GM23338 (cell line): ENCODE results near the gene NOVA2. TPM values are rescaled to one million over a fixed set of nuclear protein-coding genes. Genes with fewer than 3 reads are reported as not detected.

Experiments
- ATAC-seq: fragments of 200-7000 bp; cut with Tn5 transposase; 3 replicates; pipeline ENCODE4 v1.9.1; 2020
- DNase-seq: peaks from one replicate; pipeline ENCODE4 v3.0.0-alpha.2; 2015; ENCODE audit warnings: low spot score
- H2AFZ ChIP-seq: fragments of 200-600 bp; sonication (generic); 2 replicates; pipeline ENCODE4 v1.8.0; 2016; ENCODE audit warnings: antibody characterized with exemption, mild to moderate bottlenecking, moderate library complexity
- H3F3A ChIP-seq: fragments of 200-600 bp; sonication (generic); replicated peaks from 2 replicates; pipeline ENCODE4 v1.8.0; 2017; ENCODE audit warnings: antibody characterized with exemption, mixed run types, low read depth
- H3K27ac ChIP-seq: fragments of 200-600 bp; sonication (generic); 2 replicates; pipeline ENCODE4 v1.6.1; 2016; ENCODE audit warnings: low read depth
- H3K27me3 ChIP-seq: fragments of 200-600 bp; sonication (generic); 2 replicates; pipeline ENCODE4 v1.8.0; 2016; ENCODE audit warnings: mild to moderate bottlenecking, mixed run types, moderate library complexity; ENCODE audit not compliant: insufficient read depth
- H3K36me3 ChIP-seq: fragments of 200-600 bp; sonication (generic); 2 replicates; pipeline ENCODE4 v1.8.0; 2016; ENCODE audit warnings: mild to moderate bottlenecking; ENCODE audit not compliant: insufficient read depth
- H3K4me1 ChIP-seq: fragments of 200-600 bp; sonication (generic); 2 replicates; pipeline ENCODE4 v1.8.0; 2016; ENCODE audit warnings: mild to moderate bottlenecking, moderate library complexity; ENCODE audit not compliant: insufficient read depth
- H3K4me2 ChIP-seq: fragments of 200-600 bp; sonication (generic); 2 replicates; pipeline ENCODE4 v1.7.1; 2017; ENCODE audit warnings: mixed run types
- H3K4me3 ChIP-seq: fragments of 200-600 bp; sonication (generic); 2 replicates; pipeline ENCODE4 v1.6.1; 2016; ENCODE audit warnings: mixed run types
- H3K79me2 ChIP-seq: fragments of 200-600 bp; sonication (generic); replicated peaks from 2 replicates; pipeline ENCODE4 v1.8.0; 2017; ENCODE audit warnings: mild to moderate bottlenecking; ENCODE audit not compliant: insufficient read depth
- H3K9me2 ChIP-seq: fragments of 200-600 bp; sonication (generic); 2 replicates; pipeline ENCODE4 v1.8.0; 2017; ENCODE audit not compliant: insufficient read depth
- H4K20me1 ChIP-seq: fragments of 200-600 bp; sonication (generic); replicated peaks from 2 replicates; pipeline ENCODE4 v1.8.0; 2017; ENCODE audit warnings: mild to moderate bottlenecking; ENCODE audit not compliant: insufficient read depth
- H3K27ac Mint-ChIP-seq: 2 replicates; pipeline ENCODE4 v1.8.0; 2020; ENCODE audit warnings: inconsistent platforms, mild to moderate bottlenecking, moderate library complexity, mixed read lengths
- H3K27me3 Mint-ChIP-seq: 3 replicates; pipeline ENCODE4 v1.8.0; 2022; ENCODE audit warnings: low read depth, mild to moderate bottlenecking, moderate library complexity, mixed read lengths, inconsistent platforms; ENCODE audit not compliant: insufficient read depth, poor library complexity
- H3K36me3 Mint-ChIP-seq: 3 replicates; pipeline ENCODE4 v1.8.0; 2021; ENCODE audit warnings: low read depth, mild to moderate bottlenecking, inconsistent platforms, moderate library complexity, mixed read lengths
- H3K4me1 Mint-ChIP-seq: 3 replicates; pipeline ENCODE4 v1.8.0; 2020; ENCODE audit warnings: mild to moderate bottlenecking, inconsistent platforms, mixed read lengths
- H3K4me3 Mint-ChIP-seq: 3 replicates; pipeline ENCODE4 v1.8.0; 2021; ENCODE audit warnings: moderate library complexity, mild to moderate bottlenecking, inconsistent platforms, mixed read lengths
- H3K9me3 Mint-ChIP-seq: 3 replicates; pipeline ENCODE4 v1.8.0; 2020; ENCODE audit warnings: moderate library complexity, mild to moderate bottlenecking, inconsistent platforms, mixed read lengths
- CREB1 ChIP-seq: fragments of 250-450 bp; sonication (Bioruptor Pico); IDR thresholded peaks from 2 replicates; pipeline ENCODE4 v1.5.0; 2020; ENCODE audit warnings: low read depth, mild to moderate bottlenecking, moderate library complexity
- EZH2phosphoT487 ChIP-seq: fragments of 200-600 bp; sonication (generic); IDR thresholded peaks from one replicate; pipeline ENCODE4 v1.8.1; 2018; ENCODE audit warnings: antibody characterized with exemption; ENCODE audit not compliant: unreplicated experiment
- JUNB ChIP-seq: IDR thresholded peaks from one replicate; pipeline ENCODE4 v1.6.1; 2016; ENCODE audit warnings: antibody characterized with exemption; ENCODE audit not compliant: unreplicated experiment
- NANOG ChIP-seq: IDR thresholded peaks from 2 replicates; pipeline ENCODE4 v1.6.1; 2016; ENCODE audit warnings: antibody characterized with exemption, borderline replicate concordance
- POLR2AphosphoS5 ChIP-seq: IDR thresholded peaks from 2 replicates; pipeline ENCODE4 v1.6.1; 2016; ENCODE audit warnings: antibody characterized with exemption, low read depth
- STAT1 ChIP-seq: IDR thresholded peaks from one replicate; pipeline ENCODE4 v1.6.1; 2016; ENCODE audit warnings: antibody characterized with exemption; ENCODE audit not compliant: unreplicated experiment
- ZNF114 ChIP-seq: fragments of 250-450 bp; sonication (Bioruptor Pico); IDR thresholded peaks from 2 replicates; pipeline ENCODE4 v1.5.0; 2020; ENCODE audit warnings: mild to moderate bottlenecking, moderate library complexity
- ZNF331 ChIP-seq: fragments of 250-450 bp; sonication (Bioruptor Pico); IDR thresholded peaks from 2 replicates; pipeline ENCODE4 v1.5.0; 2020; ENCODE audit warnings: low read depth, mild to moderate bottlenecking, moderate library complexity
- polyA plus RNA-seq: library from polyadenylated mRNA; unstranded; fragments of >200 nt; fragmentation: Nextera tagmentation; extraction: Ambion mirVana; gene quantifications from 2 replicates; pipeline ENCODE4 v1.2.1, GENCODE V29; 2016
- total RNA-seq: library from RNA; depleted of rRNA; stranded (reverse); fragments of >200 nt; shearing (Covaris generic); gene quantifications from 2 replicates; pipeline ENCODE4 v1.2.3, GENCODE V29; 2014
- TF ChIP-seq, protein P1 (sequence below): IDR thresholded peaks from one replicate; pipeline ENCODE4 v1.6.1; 2018; ENCODE audit warnings: antibody characterized with exemption; ENCODE audit not compliant: unreplicated experiment
- TF ChIP-seq, protein P2 (sequence below): IDR thresholded peaks from 2 replicates; pipeline ENCODE4 v1.6.1; 2016; ENCODE audit warnings: antibody characterized with exemption
- TF ChIP-seq, protein P3 (sequence below): fragments of 250-450 bp; sonication (Bioruptor Pico); IDR thresholded peaks from 2 replicates; pipeline ENCODE4 v1.5.0; 2020; ENCODE audit warnings: mild to moderate bottlenecking, moderate library complexity

Gene NOVA2
- total and polyA plus RNA-seq, 2 experiments from 2014 or later, result 5.1 to 13.7 TPM

DNA sequence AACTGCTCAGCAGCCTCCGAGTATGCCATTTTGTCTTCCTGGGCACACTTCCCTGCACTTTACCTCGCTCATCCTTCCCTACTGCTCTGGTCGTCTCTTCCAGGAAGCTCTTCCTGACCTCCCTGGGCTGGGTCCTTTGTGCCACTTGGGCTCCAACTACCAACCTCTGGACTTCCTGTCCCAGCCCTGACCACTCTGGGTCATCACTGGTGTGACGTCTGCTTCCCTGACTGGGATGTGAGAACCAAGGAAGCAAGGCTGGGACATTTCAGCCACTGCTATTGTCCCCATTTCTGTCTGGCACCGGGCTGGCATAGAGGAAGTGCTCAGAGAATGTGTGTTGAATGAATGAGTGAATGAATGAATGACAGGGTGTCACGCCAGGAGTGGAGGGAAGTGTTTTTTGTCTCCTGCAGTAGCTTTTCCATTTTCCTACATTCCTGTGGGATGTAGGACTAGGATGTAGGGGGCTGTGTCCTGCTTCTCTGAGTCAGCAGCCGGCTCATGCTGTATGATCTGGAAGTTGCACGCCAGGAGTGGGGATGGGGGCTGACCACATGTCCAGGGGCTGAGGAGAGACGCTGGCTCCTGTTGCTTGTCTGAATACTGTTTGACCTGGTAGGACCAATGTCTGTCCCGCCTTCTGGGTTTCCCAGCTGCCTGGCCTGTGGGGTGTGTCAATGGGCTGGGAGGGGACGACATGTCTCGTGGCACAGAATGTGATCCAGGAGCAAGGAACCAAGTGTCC, 14.7 kb downstream of the NOVA2 start (continued):
- TF ChIP-seq, protein P1, sequence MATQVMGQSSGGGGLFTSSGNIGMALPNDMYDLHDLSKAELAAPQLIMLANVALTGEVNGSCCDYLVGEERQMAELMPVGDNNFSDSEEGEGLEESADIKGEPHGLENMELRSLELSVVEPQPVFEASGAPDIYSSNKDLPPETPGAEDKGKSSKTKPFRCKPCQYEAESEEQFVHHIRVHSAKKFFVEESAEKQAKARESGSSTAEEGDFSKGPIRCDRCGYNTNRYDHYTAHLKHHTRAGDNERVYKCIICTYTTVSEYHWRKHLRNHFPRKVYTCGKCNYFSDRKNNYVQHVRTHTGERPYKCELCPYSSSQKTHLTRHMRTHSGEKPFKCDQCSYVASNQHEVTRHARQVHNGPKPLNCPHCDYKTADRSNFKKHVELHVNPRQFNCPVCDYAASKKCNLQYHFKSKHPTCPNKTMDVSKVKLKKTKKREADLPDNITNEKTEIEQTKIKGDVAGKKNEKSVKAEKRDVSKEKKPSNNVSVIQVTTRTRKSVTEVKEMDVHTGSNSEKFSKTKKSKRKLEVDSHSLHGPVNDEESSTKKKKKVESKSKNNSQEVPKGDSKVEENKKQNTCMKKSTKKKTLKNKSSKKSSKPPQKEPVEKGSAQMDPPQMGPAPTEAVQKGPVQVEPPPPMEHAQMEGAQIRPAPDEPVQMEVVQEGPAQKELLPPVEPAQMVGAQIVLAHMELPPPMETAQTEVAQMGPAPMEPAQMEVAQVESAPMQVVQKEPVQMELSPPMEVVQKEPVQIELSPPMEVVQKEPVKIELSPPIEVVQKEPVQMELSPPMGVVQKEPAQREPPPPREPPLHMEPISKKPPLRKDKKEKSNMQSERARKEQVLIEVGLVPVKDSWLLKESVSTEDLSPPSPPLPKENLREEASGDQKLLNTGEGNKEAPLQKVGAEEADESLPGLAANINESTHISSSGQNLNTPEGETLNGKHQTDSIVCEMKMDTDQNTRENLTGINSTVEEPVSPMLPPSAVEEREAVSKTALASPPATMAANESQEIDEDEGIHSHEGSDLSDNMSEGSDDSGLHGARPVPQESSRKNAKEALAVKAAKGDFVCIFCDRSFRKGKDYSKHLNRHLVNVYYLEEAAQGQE, result no peak
- TF ChIP-seq, protein P2, sequence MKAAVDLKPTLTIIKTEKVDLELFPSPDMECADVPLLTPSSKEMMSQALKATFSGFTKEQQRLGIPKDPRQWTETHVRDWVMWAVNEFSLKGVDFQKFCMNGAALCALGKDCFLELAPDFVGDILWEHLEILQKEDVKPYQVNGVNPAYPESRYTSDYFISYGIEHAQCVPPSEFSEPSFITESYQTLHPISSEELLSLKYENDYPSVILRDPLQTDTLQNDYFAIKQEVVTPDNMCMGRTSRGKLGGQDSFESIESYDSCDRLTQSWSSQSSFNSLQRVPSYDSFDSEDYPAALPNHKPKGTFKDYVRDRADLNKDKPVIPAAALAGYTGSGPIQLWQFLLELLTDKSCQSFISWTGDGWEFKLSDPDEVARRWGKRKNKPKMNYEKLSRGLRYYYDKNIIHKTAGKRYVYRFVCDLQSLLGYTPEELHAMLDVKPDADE, result no peak
- TF ChIP-seq POLR2AphosphoS5, result no peak
- no peak for TF ChIP-seq STAT1
- TF ChIP-seq JUNB, result no peak
- no peak for TF ChIP-seq EZH2phosphoT487
- TF ChIP-seq ZNF331 (CRISPR knock-in tag), result no peak
- TF ChIP-seq ZNF114, result no peak
- TF ChIP-seq NANOG, result no peak
- no peak for TF ChIP-seq CREB1 (CRISPR knock-in tag)

DNA sequence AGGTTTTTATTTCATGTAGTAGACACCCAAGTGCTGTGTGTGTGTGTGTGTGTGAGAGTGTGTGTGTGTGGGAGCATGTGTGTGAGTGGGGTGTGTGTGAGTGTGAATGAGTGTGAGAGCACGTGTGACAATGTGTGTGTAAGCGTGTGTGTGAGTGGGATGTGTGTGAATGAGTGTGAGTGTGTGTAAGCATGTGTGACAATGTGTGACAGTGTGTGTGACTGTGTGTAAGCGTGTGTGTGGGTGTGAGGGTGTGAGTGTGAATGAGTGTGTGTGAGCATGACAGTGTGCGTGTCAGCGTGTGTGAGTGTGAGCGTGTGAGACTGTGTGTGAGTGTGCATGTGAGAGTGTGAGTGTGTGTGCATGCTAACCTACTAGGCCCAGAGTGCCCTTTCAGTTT, 15.3 kb downstream of the NOVA2 start:
- Histone ChIP-seq H3K9me2 (peaks cover 5% of the 10 kb centered on the region; the same call in 1 of the 2 replicates), H3K36me3 (no peaks in the 10 kb centered on the region), H3K79me2 (no peaks in the 10 kb centered on the region), H3K27ac (no peak overlapping the region), H3K4me2 (no peak overlapping the region), H2AFZ (no peak overlapping the region), H3K4me1 (peaks cover 10% of the 10 kb centered on the region), H3K27me3 (no peaks in the 10 kb centered on the region), H3K4me3 (no peak overlapping the region), H3F3A (peaks cover 7% of the 10 kb centered on the region; the same call in 1 of the 2 replicates), H4K20me1 (no peaks in the 10 kb centered on the region; the same call in 1 of the 2 replicates)
- ATAC-seq (no peak), DNase-seq (no peak)
- Mint-ChIP-seq H3K4me3 (no peak overlapping the region), H3K9me3 (no peaks in the 10 kb centered on the region), H3K36me3 (peaks cover 10% of the 10 kb centered on the region), H3K4me1 (peaks cover 24% of the 10 kb centered on the region), H3K27ac (no peak overlapping the region; the same call in 1 of the 2 replicates), H3K27me3 (peaks cover 27% of the 10 kb centered on the region)
- TF ChIP-seq, protein P3, sequence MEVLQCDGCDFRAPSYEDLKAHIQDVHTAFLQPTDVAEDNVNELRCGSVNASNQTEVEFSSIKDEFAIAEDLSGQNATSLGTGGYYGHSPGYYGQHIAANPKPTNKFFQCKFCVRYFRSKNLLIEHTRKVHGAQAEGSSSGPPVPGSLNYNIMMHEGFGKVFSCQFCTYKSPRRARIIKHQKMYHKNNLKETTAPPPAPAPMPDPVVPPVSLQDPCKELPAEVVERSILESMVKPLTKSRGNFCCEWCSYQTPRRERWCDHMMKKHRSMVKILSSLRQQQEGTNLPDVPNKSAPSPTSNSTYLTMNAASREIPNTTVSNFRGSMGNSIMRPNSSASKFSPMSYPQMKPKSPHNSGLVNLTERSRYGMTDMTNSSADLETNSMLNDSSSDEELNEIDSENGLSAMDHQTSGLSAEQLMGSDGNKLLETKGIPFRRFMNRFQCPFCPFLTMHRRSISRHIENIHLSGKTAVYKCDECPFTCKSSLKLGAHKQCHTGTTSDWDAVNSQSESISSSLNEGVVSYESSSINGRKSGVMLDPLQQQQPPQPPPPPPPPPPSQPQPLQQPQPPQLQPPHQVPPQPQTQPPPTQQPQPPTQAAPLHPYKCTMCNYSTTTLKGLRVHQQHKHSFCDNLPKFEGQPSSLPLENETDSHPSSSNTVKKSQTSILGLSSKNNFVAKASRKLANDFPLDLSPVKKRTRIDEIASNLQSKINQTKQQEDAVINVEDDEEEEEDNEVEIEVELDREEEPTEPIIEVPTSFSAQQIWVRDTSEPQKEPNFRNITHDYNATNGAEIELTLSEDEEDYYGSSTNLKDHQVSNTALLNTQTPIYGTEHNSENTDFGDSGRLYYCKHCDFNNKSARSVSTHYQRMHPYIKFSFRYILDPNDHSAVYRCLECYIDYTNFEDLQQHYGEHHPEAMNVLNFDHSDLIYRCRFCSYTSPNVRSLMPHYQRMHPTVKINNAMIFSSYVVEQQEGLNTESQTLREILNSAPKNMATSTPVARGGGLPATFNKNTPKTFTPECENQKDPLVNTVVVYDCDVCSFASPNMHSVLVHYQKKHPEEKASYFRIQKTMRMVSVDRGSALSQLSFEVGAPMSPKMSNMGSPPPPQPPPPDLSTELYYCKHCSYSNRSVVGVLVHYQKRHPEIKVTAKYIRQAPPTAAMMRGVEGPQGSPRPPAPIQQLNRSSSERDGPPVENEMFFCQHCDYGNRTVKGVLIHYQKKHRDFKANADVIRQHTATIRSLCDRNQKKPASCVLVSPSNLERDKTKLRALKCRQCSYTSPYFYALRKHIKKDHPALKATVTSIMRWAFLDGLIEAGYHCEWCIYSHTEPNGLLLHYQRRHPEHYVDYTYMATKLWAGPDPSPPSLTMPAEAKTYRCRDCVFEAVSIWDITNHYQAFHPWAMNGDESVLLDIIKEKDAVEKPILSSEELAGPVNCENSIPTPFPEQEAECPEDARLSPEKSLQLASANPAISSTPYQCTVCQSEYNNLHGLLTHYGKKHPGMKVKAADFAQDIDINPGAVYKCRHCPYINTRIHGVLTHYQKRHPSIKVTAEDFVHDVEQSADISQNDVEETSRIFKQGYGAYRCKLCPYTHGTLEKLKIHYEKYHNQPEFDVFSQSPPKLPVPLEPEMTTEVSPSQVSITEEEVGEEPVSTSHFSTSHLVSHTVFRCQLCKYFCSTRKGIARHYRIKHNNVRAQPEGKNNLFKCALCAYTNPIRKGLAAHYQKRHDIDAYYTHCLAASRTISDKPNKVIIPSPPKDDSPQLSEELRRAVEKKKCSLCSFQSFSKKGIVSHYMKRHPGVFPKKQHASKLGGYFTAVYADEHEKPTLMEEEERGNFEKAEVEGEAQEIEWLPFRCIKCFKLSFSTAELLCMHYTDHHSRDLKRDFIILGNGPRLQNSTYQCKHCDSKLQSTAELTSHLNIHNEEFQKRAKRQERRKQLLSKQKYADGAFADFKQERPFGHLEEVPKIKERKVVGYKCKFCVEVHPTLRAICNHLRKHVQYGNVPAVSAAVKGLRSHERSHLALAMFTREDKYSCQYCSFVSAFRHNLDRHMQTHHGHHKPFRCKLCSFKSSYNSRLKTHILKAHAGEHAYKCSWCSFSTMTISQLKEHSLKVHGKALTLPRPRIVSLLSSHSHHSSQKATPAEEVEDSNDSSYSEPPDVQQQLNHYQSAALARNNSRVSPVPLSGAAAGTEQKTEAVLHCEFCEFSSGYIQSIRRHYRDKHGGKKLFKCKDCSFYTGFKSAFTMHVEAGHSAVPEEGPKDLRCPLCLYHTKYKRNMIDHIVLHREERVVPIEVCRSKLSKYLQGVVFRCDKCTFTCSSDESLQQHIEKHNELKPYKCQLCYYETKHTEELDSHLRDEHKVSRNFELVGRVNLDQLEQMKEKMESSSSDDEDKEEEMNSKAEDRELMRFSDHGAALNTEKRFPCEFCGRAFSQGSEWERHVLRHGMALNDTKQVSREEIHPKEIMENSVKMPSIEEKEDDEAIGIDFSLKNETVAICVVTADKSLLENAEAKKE (CRISPR knock-in tag), result no peak
- TF ChIP-seq, protein P1, result no peak
